H1 (cell line): ENCODE data around the gene HIVEP3. TPM values are rescaled to one million over a fixed set of nuclear protein-coding genes. Genes with fewer than 3 reads are reported as not detected.

Experiments used
- CTCF ChIA-PET: fragments of 300-600 bp; sonication (Branson Sonifier 250); formaldehyde crosslinking; loops from one replicate; lab custom pipeline; 2021; ENCODE audit not compliant: partially characterized antibody; lab: Charles Lee
- POLR2A ChIA-PET: fragments of 300-600 bp; sonication (Branson Sonifier 250); formaldehyde crosslinking; loops from one replicate; lab custom pipeline; 2021; ENCODE audit warnings: inconsistent platforms; ENCODE audit not compliant: partially characterized antibody; lab: Charles Lee
- DNase-seq, 2 experiments: peaks; one replicate each; pipeline versions ENCODE4 v3.0.0 to v3.0.0-alpha.2; 2010 to 2022; ENCODE audit warnings: low spot score in 2 of 2, low read depth in 1 of 2, mixed read lengths in 1 of 2
- FAIRE-seq: peaks from 2 replicates; lab custom pipeline; 2011; peaks lifted over from hg19 to GRCh38; lab: Jason Lieb, UNC
- H2AFZ ChIP-seq: 2 replicates; pipeline ENCODE4 v1.8.1; 2012; ENCODE audit warnings: low read length, inconsistent platforms
- H2AK5ac ChIP-seq: 2 replicates; pipeline ENCODE4 v1.6.1; 2013; ENCODE audit warnings: low read depth, low read length
- H2BK120ac ChIP-seq: replicated peaks from 2 replicates; pipeline ENCODE3; 2013; ENCODE audit warnings: low read depth, low read length, inconsistent platforms
- H2BK12ac ChIP-seq: 2 replicates; pipeline ENCODE4 v1.6.1; 2013; ENCODE audit warnings: low read depth, low read length
- H2BK15ac ChIP-seq: 2 replicates; pipeline ENCODE4 v1.6.1; 2013; ENCODE audit warnings: low read length
- H2BK20ac ChIP-seq: 2 replicates; pipeline ENCODE4 v1.6.1; 2013; ENCODE audit warnings: low read length
- H2BK5ac ChIP-seq: 2 replicates; pipeline ENCODE4 v1.6.1; 2013; ENCODE audit warnings: low read depth, low read length
- H3K14ac ChIP-seq: 2 replicates; pipeline ENCODE4 v1.6.1; 2013; ENCODE audit warnings: inconsistent platforms; ENCODE audit not compliant: insufficient read length
- H3K18ac ChIP-seq: 2 replicates; pipeline ENCODE4 v1.6.1; 2013; ENCODE audit warnings: low read length; ENCODE audit errors: extremely low read depth
- H3K23ac ChIP-seq: 2 replicates; pipeline ENCODE4 v1.6.1; 2013; ENCODE audit warnings: inconsistent platforms; ENCODE audit not compliant: insufficient read length
- H3K23me2 ChIP-seq: 2 replicates; pipeline ENCODE4 v1.6.1; 2013; ENCODE audit warnings: low read depth, low read length
- H3K27ac ChIP-seq: 2 replicates; pipeline ENCODE4 v1.6.1; 2011; ENCODE audit warnings: low read depth, low read length, inconsistent platforms
- H3K27me3 ChIP-seq, 4 experiments: replicated peaks in 1 of 4; 1 replicate in 1 of 4; 2 replicates in 3 of 4; pipeline versions ENCODE4 v1.6.1 to v1.8.1; 2011 to 2013; ENCODE audit warnings: low read length in 3 of 4, mild to moderate bottlenecking in 3 of 4, inconsistent platforms in 2 of 4, mixed read lengths in 2 of 4, moderate library complexity in 1 of 4; ENCODE audit not compliant: control insufficient read depth in 3 of 4, insufficient read depth in 3 of 4; ENCODE audit errors: extremely low read depth in 1 of 4
- H3K36me3 ChIP-seq, 4 experiments: 2 replicates each; pipeline versions ENCODE4 v1.6.1 to v1.8.1; 2011 to 2013; ENCODE audit warnings: mild to moderate bottlenecking in 4 of 4, low read length in 3 of 4, moderate library complexity in 2 of 4, control low read depth in 1 of 4, inconsistent platforms in 1 of 4; ENCODE audit not compliant: insufficient read depth in 4 of 4, control insufficient read depth in 2 of 4
- H3K4ac ChIP-seq: replicated peaks from 2 replicates; pipeline ENCODE3; 2013; ENCODE audit warnings: low read length, low read depth, mixed read lengths, inconsistent platforms; ENCODE audit not compliant: insufficient read length
- H3K4me1 ChIP-seq, 4 experiments: replicated peaks in 1 of 4; 1 replicate in 1 of 4; 2 replicates in 3 of 4; pipeline versions ENCODE4 v1.6.1 to v1.8.1; 2011 to 2013; ENCODE audit warnings: low read length in 3 of 4, inconsistent platforms in 2 of 4, mixed read lengths in 1 of 4; ENCODE audit not compliant: insufficient read depth in 4 of 4, control insufficient read depth in 3 of 4
- H3K4me2 ChIP-seq, 2 experiments: 2 replicates each; pipeline versions ENCODE4 v1.6.1 to v1.8.1; 2011 to 2013; ENCODE audit warnings: low read depth in 2 of 2, low read length in 2 of 2, control low read depth in 1 of 2, inconsistent platforms in 1 of 2, mild to moderate bottlenecking in 1 of 2; ENCODE audit not compliant: insufficient read depth in 1 of 2
- H3K4me3 ChIP-seq, 4 experiments: fragments of 200-600, 300-600 bp in 1 of 4; sonication (generic), shearing (Covaris generic), sonication (Bioruptor Twin) in 1 of 4; 2 replicates each; pipeline versions ENCODE4 v1.5.1 to v1.8.1; 2011 to 2016; ENCODE audit warnings: low read length in 4 of 4, low read depth in 3 of 4, control low read depth in 2 of 4, inconsistent platforms in 2 of 4, mild to moderate bottlenecking in 2 of 4, mixed read lengths in 1 of 4, moderate library complexity in 1 of 4; ENCODE audit not compliant: insufficient read depth in 2 of 4; ENCODE audit errors: extremely low read depth in 1 of 4
- H3K56ac ChIP-seq: replicated peaks from 2 replicates; pipeline ENCODE3; 2013; ENCODE audit warnings: low read depth, mild to moderate bottlenecking, mixed read lengths, low read length, inconsistent platforms; ENCODE audit not compliant: insufficient read length
- H3K79me1 ChIP-seq: 2 replicates; pipeline ENCODE4 v1.6.1; 2013; ENCODE audit warnings: low read depth, low read length, control low read depth
- H3K79me2 ChIP-seq, 2 experiments: 2 replicates each; pipeline versions ENCODE4 v1.6.1 to v1.8.1; 2012 to 2013; ENCODE audit warnings: low read length in 2 of 2, mild to moderate bottlenecking in 2 of 2, inconsistent platforms in 1 of 2; ENCODE audit not compliant: insufficient read depth in 2 of 2, control insufficient read depth in 1 of 2
- H3K9ac ChIP-seq, 4 experiments: replicated peaks in 1 of 4; 1 replicate in 1 of 4; 2 replicates in 3 of 4; pipeline versions ENCODE4 v1.6.1 to v1.8.1; 2011 to 2013; ENCODE audit warnings: low read depth in 3 of 4, low read length in 3 of 4, control low read depth in 2 of 4, mild to moderate bottlenecking in 2 of 4, moderate library complexity in 2 of 4, inconsistent platforms in 1 of 4; ENCODE audit errors: extremely low read depth in 1 of 4
- H3K9me3 ChIP-seq, 2 experiments: 2 replicates each; pipeline versions ENCODE4 v1.6.1 to v1.8.1; 2012 to 2013; ENCODE audit warnings: mild to moderate bottlenecking in 2 of 2, moderate library complexity in 2 of 2, control low read depth in 1 of 2, inconsistent platforms in 1 of 2, low read depth in 1 of 2, low read length in 1 of 2, mixed read lengths in 1 of 2; ENCODE audit not compliant: insufficient read depth in 2 of 2
- H4K20me1 ChIP-seq, 2 experiments: replicated peaks in 1 of 2; 2 replicates each; pipeline versions ENCODE3 to v1.8.1; 2011 to 2013; ENCODE audit warnings: inconsistent platforms in 2 of 2, low read length in 2 of 2, mild to moderate bottlenecking in 1 of 2; ENCODE audit not compliant: insufficient read depth in 2 of 2, control insufficient read depth in 1 of 2
- H4K5ac ChIP-seq: 2 replicates; pipeline ENCODE4 v1.6.1; 2013; ENCODE audit warnings: low read length, low read depth, mixed read lengths, inconsistent platforms; ENCODE audit not compliant: insufficient read length
- H4K8ac ChIP-seq: 2 replicates; pipeline ENCODE4 v1.8.0; 2013; ENCODE audit warnings: mild to moderate bottlenecking, moderate library complexity, low read length, inconsistent platforms; ENCODE audit not compliant: insufficient read depth; ENCODE audit errors: extremely low read depth
- H4K91ac ChIP-seq: replicated peaks from 2 replicates; pipeline ENCODE3; 2013; ENCODE audit warnings: low read length, mixed read lengths, inconsistent platforms; ENCODE audit not compliant: insufficient read length
- CBX8 ChIP-seq: fragments of 300-800, 300-1000 bp; sonication (generic); IDR thresholded peaks from 2 replicates; pipeline ENCODE4 v1.7.1; 2016; ENCODE audit warnings: low read depth, low read length, borderline replicate concordance
- HDAC2 ChIP-seq, 2 experiments: fragments of 300-600 bp in 1 of 2; sonication (generic) in 1 of 2; IDR thresholded peaks; 2 replicates each; pipeline ENCODE4 v1.6.1; 2011 to 2012; ENCODE audit warnings: low read depth in 2 of 2, low read length in 2 of 2, mild to moderate bottlenecking in 2 of 2, moderate library complexity in 2 of 2, borderline replicate concordance in 1 of 2, inconsistent platforms in 1 of 2
- HDAC6 ChIP-seq: IDR thresholded peaks from one replicate; pipeline ENCODE4 v1.7.1; 2012; ENCODE audit warnings: low read depth, mild to moderate bottlenecking, inconsistent platforms, low read length, moderate library complexity
- KDM5A ChIP-seq: fragments of 200-600 bp; IDR thresholded peaks from 2 replicates; pipeline ENCODE4 v1.7.1; 2012; ENCODE audit warnings: mild to moderate bottlenecking, low read length, inconsistent platforms, mixed read lengths
- NANOG ChIP-seq: IDR thresholded peaks from 2 replicates; pipeline ENCODE4 v1.6.1; 2011; ENCODE audit warnings: low read length, low read depth, mild to moderate bottlenecking, inconsistent platforms; ENCODE audit not compliant: insufficient read depth, poor library complexity, severe bottlenecking
- WGBS, 2 experiments: shearing (Covaris generic) in 1 of 2; methylation state at CpG; one replicate each; pipeline versions ENCODE4 v1.1.6 to v1.1.7; 2013 to 2015; ENCODE audit warnings: low lambda C conversion rate in 2 of 2, mixed read lengths in 2 of 2, inconsistent platforms in 1 of 2, low coverage in 1 of 2, missing lambda C conversion rate in 1 of 2; ENCODE audit not compliant: insufficient replicate concordance in 2 of 2, insufficient coverage in 1 of 2, insufficient read length in 1 of 2; ENCODE audit errors: extremely low coverage in 1 of 2, missing lambda C conversion rate in 1 of 2; 5-methylcytosine and 5-hydroxymethylcytosine counted together
- polyA plus RNA-seq, 7 experiments: library from polyadenylated mRNA; depleted of rRNA in 3 of 7; stranded (reverse) in 5 of 7; unstranded in 2 of 7; fragments of >200 nt in 5 of 7; fragments of 200-250 nt in 2 of 7; gene quantifications; 1 replicate in 5 of 7; 2 replicates in 1 of 7; 4 replicates in 1 of 7; pipeline versions ENCODE4 v1.2.1 to v1.2.3, GENCODE V29; 2011 to 2013; ENCODE audit warnings: missing spikeins in 2 of 7, mixed read lengths in 2 of 7
- total RNA-seq: library from RNA; stranded (reverse); fragmentation: NEBNext Ultra II Directional; extraction: Animal tissue kit (Norgen Biotek cat#: 25700); gene quantifications from 2 replicates; pipeline ENCODE4 v1.2.1, GENCODE V29; 2021
- TF ChIP-seq, protein P1 (sequence below): IDR thresholded peaks from 2 replicates; pipeline ENCODE4 v1.6.1; 2012; ENCODE audit warnings: low read length, inconsistent platforms

The HIVEP3 gene
- total and polyA plus RNA-seq, 2 of the 8 experiments (the other 6 are each of a cell fraction or from before 2014, with no cell fraction given): 0.24 to 0.69 TPM

DNA sequence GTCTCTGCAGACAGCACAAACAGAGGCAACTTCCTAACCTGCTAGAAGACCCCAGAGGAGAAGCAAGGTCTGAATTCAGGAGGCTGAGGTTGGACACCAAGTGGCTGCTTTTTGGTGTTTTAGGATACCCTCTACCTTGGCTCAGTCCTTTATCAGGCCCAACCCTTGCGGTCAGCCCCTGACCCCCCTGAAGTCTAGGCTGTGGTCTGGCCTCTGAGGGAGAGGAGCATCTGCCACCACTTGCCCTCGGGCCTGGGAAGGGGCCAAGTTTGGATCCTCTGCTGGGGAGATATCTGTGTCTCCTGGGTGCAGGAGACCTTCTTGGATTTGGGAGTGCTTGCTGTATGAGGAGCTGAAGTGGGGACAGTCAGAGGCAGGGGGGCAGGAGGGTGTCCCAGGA is 455.2 kb downstream of the HIVEP3 start:
- CTCF ChIA-PET: interaction anchor here (0.9 to 2.8 kb wide), 13 partner anchors 11 to 181 kb away, joined by 3 to 8 read pairs (median 4); no protein-coding TSS in a partner anchor
- no peak for TF ChIP-seq HDAC6
- TF ChIP-seq KDM5A: no peak
- TF ChIP-seq NANOG: no peak
- TF ChIP-seq CBX8: no peak
- TF ChIP-seq, protein P1, sequence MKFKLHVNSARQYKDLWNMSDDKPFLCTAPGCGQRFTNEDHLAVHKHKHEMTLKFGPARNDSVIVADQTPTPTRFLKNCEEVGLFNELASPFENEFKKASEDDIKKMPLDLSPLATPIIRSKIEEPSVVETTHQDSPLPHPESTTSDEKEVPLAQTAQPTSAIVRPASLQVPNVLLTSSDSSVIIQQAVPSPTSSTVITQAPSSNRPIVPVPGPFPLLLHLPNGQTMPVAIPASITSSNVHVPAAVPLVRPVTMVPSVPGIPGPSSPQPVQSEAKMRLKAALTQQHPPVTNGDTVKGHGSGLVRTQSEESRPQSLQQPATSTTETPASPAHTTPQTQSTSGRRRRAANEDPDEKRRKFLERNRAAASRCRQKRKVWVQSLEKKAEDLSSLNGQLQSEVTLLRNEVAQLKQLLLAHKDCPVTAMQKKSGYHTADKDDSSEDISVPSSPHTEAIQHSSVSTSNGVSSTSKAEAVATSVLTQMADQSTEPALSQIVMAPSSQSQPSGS: no peak
- TF ChIP-seq HDAC2 (IDR thresholded peaks at IDR 0.05; ENCODE audit: borderline replicate concordance in 1 of 2, low read depth in 2 of 2, low read length in 2 of 2): no peak
- TF ChIP-seq, all 59 proteins: peak for 0
- no peak overlapping the region for H2AFZ ChIP-seq
- no peak overlapping the region for H4K91ac ChIP-seq
- no peak overlapping the region for H4K5ac ChIP-seq
- H3K27ac ChIP-seq: no peak overlapping the region
- H2BK20ac ChIP-seq: no peak overlapping the region
- H2BK15ac ChIP-seq: no peak overlapping the region
- H3K9ac ChIP-seq: no peak overlapping the region
- H3K79me1 ChIP-seq: no peaks in the 10 kb centered on the region
- 89% methylated on average over 2 of the region's 2 CpGs; no CpG with 5 or more reads in 1 of the 2 experiments for WGBS, 2 experiments
- H3K56ac ChIP-seq: no peak overlapping the region
- H3K23ac ChIP-seq: no peak overlapping the region
- H3K4me3 ChIP-seq: no peak overlapping the region
- no peaks in the 10 kb centered on the region for H3K79me2 ChIP-seq
- H3K27me3 ChIP-seq: no peaks in the 10 kb centered on the region
- H2BK5ac ChIP-seq: no peak overlapping the region
- H3K18ac ChIP-seq: no peak overlapping the region
- H3K4me1 ChIP-seq: no peaks in the 10 kb centered on the region
- no peak overlapping the region for H3K4ac ChIP-seq
- no peaks in the 10 kb centered on the region for H3K36me3 ChIP-seq
- no peak overlapping the region for H2BK12ac ChIP-seq
- FAIRE-seq (no peak), DNase-seq (no peak)
- H2BK120ac ChIP-seq: no peak overlapping the region
- POLR2A ChIA-PET: no interaction called here
- H3K9me3 ChIP-seq: no peaks in the 10 kb centered on the region
- no peaks in the 10 kb centered on the region for H4K20me1 ChIP-seq
- no peak overlapping the region for H3K4me2 ChIP-seq
- H3K23me2 ChIP-seq: no peaks in the 10 kb centered on the region
- H4K8ac ChIP-seq: no peak overlapping the region
- H3K14ac ChIP-seq: no peak overlapping the region
- H2AK5ac ChIP-seq: no peak overlapping the region
